ENCODE measurements around the gene LIME1.

Gene LIME1

GRCh38 chr20:63734111-63734945 is 2.1 kb upstream of the LIME1 start:
- Histone ChIP-seq H2BK120ac (ENCODE audit: low read depth, low read length) (no peak overlapping the region), H3K18ac (ENCODE audit: low read length) (no peak overlapping the region), H4K8ac (ENCODE audit: low read depth, low read length) (no peak overlapping the region), H3K9me3 (replicated peaks in 1 of 2; ENCODE audit: control insufficient read depth in 2 of 2, insufficient read depth in 1 of 2, low read depth in 1 of 2, low read length in 2 of 2) (peaks cover 0 to 3% of the 10 kb centered on the region in 2 donors), H2AK5ac (ENCODE audit: low read depth, low read length) (no peak overlapping the region), H3K4ac (ENCODE audit: low read length) (no peak overlapping the region), H2AFZ (ENCODE audit: low read length) (no peak overlapping the region), H2BK15ac (ENCODE audit: low read length) (no peak overlapping the region), H3K79me1 (ENCODE audit: low read depth, low read length) (peaks cover 26% of the 10 kb centered on the region), H2BK5ac (ENCODE audit: low read length) (peak overlapping the region; percentile 53), H3K14ac (ENCODE audit: low read length) (no peak overlapping the region), H3K36me3 (replicated peaks in 1 of 2; ENCODE audit: control insufficient read depth in 2 of 2, insufficient read depth in 2 of 2, low read length in 2 of 2) (peaks cover 36 to 55% of the 10 kb centered on the region in 2 donors), H3K27ac (replicated peaks; ENCODE audit: low read length) (no peak overlapping the region), H3K4me2 (ENCODE audit: insufficient read depth, low read length, poor library complexity, severe bottlenecking) (no peak overlapping the region), H3K27me3 (ENCODE audit: control insufficient read depth in 3 of 3, insufficient read depth in 3 of 3, low read depth in 1 of 3, low read length in 3 of 3) (no peaks in the 10 kb centered on the region), H3K4me3 (ENCODE audit: low read length in 2 of 2) (peak overlapping the region in 1 of 2 donors; percentile 23), H4K91ac (ENCODE audit: low read depth, low read length, poor library complexity) (no peak overlapping the region), H3K9ac (ENCODE audit: low read depth, low read length, poor library complexity) (peak overlapping the region; percentile 21), H2BK12ac (ENCODE audit: low read length) (no peak overlapping the region), H3K4me1 (ENCODE audit: control insufficient read depth in 2 of 2, insufficient read depth in 1 of 2, low read depth in 1 of 2, low read length in 2 of 2) (peaks cover 4 to 15% of the 10 kb centered on the region in 2 donors), H3K23ac (ENCODE audit: low read depth, low read length, poor library complexity) (peak overlapping the region; percentile 34)
- DNase-seq (ENCODE audit: low spot score), result no peak
- no CpG with 5 or more reads among the region's 25 CpGs for WGBS, 2 donors (ENCODE audit: extremely low coverage in 2 of 2, insufficient read length in 2 of 2, insufficient replicate concordance in 1 of 2)

- Histone ChIP-seq H3K14ac (ENCODE audit: low read length) (no peak overlapping the region), H2BK15ac (ENCODE audit: low read length) (no peak overlapping the region), H3K9me3 (replicated peaks in 1 of 2; ENCODE audit: control insufficient read depth in 2 of 2, insufficient read depth in 1 of 2, low read depth in 1 of 2, low read length in 2 of 2) (peaks cover 0 to 3% of the 10 kb centered on the region in 2 donors), H3K27ac (replicated peaks; ENCODE audit: low read length) (no peak overlapping the region), H3K27me3 (ENCODE audit: control insufficient read depth in 3 of 3, insufficient read depth in 3 of 3, low read depth in 1 of 3, low read length in 3 of 3) (no peaks in the 10 kb centered on the region), H3K18ac (ENCODE audit: low read length) (no peak overlapping the region), H2BK12ac (ENCODE audit: low read length) (no peak overlapping the region), H3K36me3 (replicated peaks in 1 of 2; ENCODE audit: control insufficient read depth in 2 of 2, insufficient read depth in 2 of 2, low read length in 2 of 2) (peaks cover 34 to 46% of the 10 kb centered on the region in 2 donors), H3K23ac (ENCODE audit: low read depth, low read length, poor library complexity) (peak overlapping the region; percentile 34), H3K4me3 (ENCODE audit: low read length in 2 of 2) (no peak overlapping the region), H3K4ac (ENCODE audit: low read length) (no peak overlapping the region), H4K8ac (ENCODE audit: low read depth, low read length) (no peak overlapping the region), H2AFZ (ENCODE audit: low read length) (no peak overlapping the region), H2BK120ac (ENCODE audit: low read depth, low read length) (no peak overlapping the region), H2AK5ac (ENCODE audit: low read depth, low read length) (no peak overlapping the region), H3K4me1 (ENCODE audit: control insufficient read depth in 2 of 2, insufficient read depth in 1 of 2, low read depth in 1 of 2, low read length in 2 of 2) (peaks cover 4 to 15% of the 10 kb centered on the region in 2 donors), H3K9ac (ENCODE audit: low read depth, low read length, poor library complexity) (peak overlapping the region; percentile 21), H3K4me2 (ENCODE audit: insufficient read depth, low read length, poor library complexity, severe bottlenecking) (no peak overlapping the region), H3K79me1 (ENCODE audit: low read depth, low read length) (peaks cover 26% of the 10 kb centered on the region), H2BK5ac (ENCODE audit: low read length) (peak overlapping the region; percentile 53), H4K91ac (ENCODE audit: low read depth, low read length, poor library complexity) (no peak overlapping the region)
- WGBS, 2 donors (ENCODE audit: extremely low coverage in 2 of 2, insufficient read length in 2 of 2, insufficient replicate concordance in 1 of 2), result no CpG with 5 or more reads among the region's 48 CpGs
- DNase-seq (ENCODE audit: low spot score), result no peak
These were observed 1.3 kb upstream of the LIME1 start for GRCh38 chr20:63734946-63735858.

GRCh38 chr20:63736893-63737694 is 630 bp downstream of the LIME1 start:
- Histone ChIP-seq H3K4me2 (ENCODE audit: insufficient read depth, low read length, poor library complexity, severe bottlenecking) (peak overlapping the region; percentile 97), H3K4me3 (ENCODE audit: low read length in 2 of 2) (no peak overlapping the region), H3K27ac (replicated peaks; ENCODE audit: low read length) (no peak overlapping the region), H3K9ac (ENCODE audit: low read depth, low read length, poor library complexity) (peak overlapping the region; percentile 94), H3K4me1 (ENCODE audit: control insufficient read depth in 2 of 2, insufficient read depth in 1 of 2, low read depth in 1 of 2, low read length in 2 of 2) (peaks cover 10 to 20% of the 10 kb centered on the region in 2 donors), H3K23ac (ENCODE audit: low read depth, low read length, poor library complexity) (peak overlapping the region; percentile 83), H2AK5ac (ENCODE audit: low read depth, low read length) (peak overlapping the region; percentile 88), H3K18ac (ENCODE audit: low read length) (peak overlapping the region; percentile 48), H4K8ac (ENCODE audit: low read depth, low read length) (no peak overlapping the region), H2BK12ac (ENCODE audit: low read length) (no peak overlapping the region), H3K14ac (ENCODE audit: low read length) (no peak overlapping the region), H2BK120ac (ENCODE audit: low read depth, low read length) (no peak overlapping the region), H3K4ac (ENCODE audit: low read length) (no peak overlapping the region), H2BK15ac (ENCODE audit: low read length) (no peak overlapping the region), H3K27me3 (ENCODE audit: control insufficient read depth in 3 of 3, insufficient read depth in 3 of 3, low read depth in 1 of 3, low read length in 3 of 3) (no peaks in the 10 kb centered on the region), H2AFZ (ENCODE audit: low read length) (no peak overlapping the region), H3K36me3 (replicated peaks in 1 of 2; ENCODE audit: control insufficient read depth in 2 of 2, insufficient read depth in 2 of 2, low read length in 2 of 2) (peaks cover 28 to 47% of the 10 kb centered on the region in 2 donors), H3K79me1 (ENCODE audit: low read depth, low read length) (peaks cover 33% of the 10 kb centered on the region), H2BK5ac (ENCODE audit: low read length) (peak overlapping the region; percentile 75), H3K9me3 (replicated peaks in 1 of 2; ENCODE audit: control insufficient read depth in 2 of 2, insufficient read depth in 1 of 2, low read depth in 1 of 2, low read length in 2 of 2) (peaks cover 0 to 1% of the 10 kb centered on the region in 2 donors), H4K91ac (ENCODE audit: low read depth, low read length, poor library complexity) (peak overlapping the region; percentile 30)
- no peak for DNase-seq (ENCODE audit: low spot score)
- WGBS, 2 donors (ENCODE audit: extremely low coverage in 2 of 2, insufficient read length in 2 of 2, insufficient replicate concordance in 1 of 2), result no CpG with 5 or more reads among the region's 30 CpGs

Data from neuronal stem cell (in vitro differentiated cells).